ES-I3 (cell line): ENCODE measurements around the gene MYH3.

Experiments used
- H3K36me3 ChIP-seq: 2 replicates; pipeline ENCODE4 v1.6.1; 2013; ENCODE audit warnings: mild to moderate bottlenecking, low read length, control low read depth, moderate library complexity; ENCODE audit not compliant: insufficient read depth
- H3K4me1 ChIP-seq: 2 replicates; pipeline ENCODE4 v1.6.1; 2013; ENCODE audit warnings: mild to moderate bottlenecking, control low read depth, low read length; ENCODE audit not compliant: insufficient read depth
- H3K9ac ChIP-seq: 2 replicates; pipeline ENCODE4 v1.6.1; 2013; ENCODE audit warnings: low read depth, mild to moderate bottlenecking, low read length, moderate library complexity
- H3K9me3 ChIP-seq: 2 replicates; pipeline ENCODE4 v1.6.1; 2013; ENCODE audit warnings: mild to moderate bottlenecking, low read length, moderate library complexity; ENCODE audit not compliant: control insufficient read depth, insufficient read depth

The MYH3 gene

DNA sequence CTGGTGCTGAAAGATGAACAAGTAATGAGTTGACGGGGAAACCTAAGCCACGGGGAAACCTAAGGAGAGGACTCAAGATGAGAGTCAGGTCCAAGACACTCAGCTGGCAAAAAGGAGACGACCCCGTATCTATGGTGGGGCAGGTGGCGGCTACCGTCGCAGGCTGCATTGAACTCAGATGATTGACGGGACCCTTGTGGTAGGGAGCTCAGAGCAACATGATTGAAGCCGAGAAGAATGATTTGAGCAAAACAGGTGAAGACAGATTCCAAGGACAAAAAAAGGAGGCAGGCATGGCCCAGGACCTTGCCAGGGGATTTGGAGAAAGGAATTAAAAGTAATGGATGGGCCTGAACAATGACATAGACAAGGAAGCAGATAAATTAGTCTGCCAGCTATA, 7.5 kb upstream of the MYH3 start:
- H3K4me1 ChIP-seq: no peaks in the 10 kb centered on the region

DNA sequence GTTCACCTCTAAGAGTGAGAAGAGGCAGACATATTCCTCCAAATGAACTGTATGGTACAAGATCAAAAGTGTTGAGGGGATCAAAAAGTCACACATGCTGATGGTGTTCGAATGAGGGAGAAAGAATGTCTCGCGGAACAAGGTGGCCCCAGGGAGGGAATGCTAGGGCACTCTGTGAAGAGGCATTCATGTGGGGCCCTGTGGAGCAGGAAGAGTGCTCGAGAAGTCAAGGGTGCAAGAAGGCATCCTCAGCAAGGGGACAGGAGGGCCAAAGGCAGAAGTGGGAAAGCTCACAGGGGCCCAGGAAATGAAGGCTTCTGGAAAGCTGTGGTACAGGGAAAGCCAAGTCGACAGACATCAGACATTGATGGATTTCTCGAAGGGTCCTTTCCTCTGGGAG, 6.1 kb upstream of the MYH3 start:
- no peak overlapping the region for H3K9ac ChIP-seq
- no peaks in the 10 kb centered on the region for H3K4me1 ChIP-seq
- 0 out of 2 replicates have a peak, but pooled peaks cover 2% of the 10 kb centered on the region for H3K36me3 ChIP-seq
- no peaks in the 10 kb centered on the region for H3K9me3 ChIP-seq

More for the DNA sequence above, 7.5 kb upstream of the MYH3 start:
- Histone ChIP-seq H3K9ac (no peak overlapping the region), H3K36me3 (0 out of 2 replicates have a peak, but pooled peaks cover 2% of the 10 kb centered on the region), H3K9me3 (no peaks in the 10 kb centered on the region)

DNA sequence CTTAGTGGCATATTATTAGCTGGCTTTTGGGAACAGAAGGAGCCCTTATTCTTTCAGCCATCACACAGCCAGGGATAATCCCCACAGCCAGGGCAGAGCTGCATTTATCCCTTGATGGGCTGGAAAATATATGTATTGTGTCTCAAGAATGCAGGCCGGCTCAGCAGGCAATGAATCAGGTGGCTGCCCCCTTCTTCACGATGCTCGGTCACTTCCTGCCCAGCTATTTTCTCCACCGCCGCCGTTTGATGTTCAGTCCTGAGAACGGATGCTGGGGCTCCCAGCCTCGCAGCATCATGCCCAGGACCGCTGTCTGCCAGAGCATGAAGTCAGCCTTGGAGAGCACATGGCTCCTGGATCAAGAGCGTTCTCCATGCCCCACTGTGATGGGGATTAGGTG, 4.3 kb upstream of the MYH3 start:
- no peaks in the 10 kb centered on the region for H3K9me3 ChIP-seq
- no peaks in the 10 kb centered on the region for H3K36me3 ChIP-seq
- H3K9ac ChIP-seq: no peak overlapping the region
- no peaks in the 10 kb centered on the region for H3K4me1 ChIP-seq

DNA sequence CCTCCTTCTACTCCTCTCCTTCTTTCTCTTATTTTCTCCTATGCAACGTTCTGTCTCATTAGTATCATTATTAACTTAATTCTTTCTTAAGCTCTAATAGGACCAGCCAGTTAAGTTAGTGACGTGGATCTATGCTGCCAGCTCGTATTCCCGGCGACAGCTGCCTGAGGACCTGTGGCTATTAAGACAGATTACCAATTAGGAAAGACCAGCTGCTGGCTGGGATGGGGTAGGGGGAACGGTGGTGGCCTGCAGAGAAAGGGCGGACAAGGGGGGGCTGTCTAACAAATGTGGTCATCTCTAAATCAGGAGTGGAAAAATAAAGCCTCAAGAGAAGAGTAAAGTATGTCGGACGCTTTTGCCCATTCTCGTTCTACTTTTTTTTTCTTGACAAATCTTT, 770 bp upstream of the MYH3 start:
- H3K36me3 ChIP-seq: no peaks in the 10 kb centered on the region
- H3K9ac ChIP-seq: no peak overlapping the region
- no peaks in the 10 kb centered on the region for H3K9me3 ChIP-seq
- no peaks in the 10 kb centered on the region for H3K4me1 ChIP-seq

DNA sequence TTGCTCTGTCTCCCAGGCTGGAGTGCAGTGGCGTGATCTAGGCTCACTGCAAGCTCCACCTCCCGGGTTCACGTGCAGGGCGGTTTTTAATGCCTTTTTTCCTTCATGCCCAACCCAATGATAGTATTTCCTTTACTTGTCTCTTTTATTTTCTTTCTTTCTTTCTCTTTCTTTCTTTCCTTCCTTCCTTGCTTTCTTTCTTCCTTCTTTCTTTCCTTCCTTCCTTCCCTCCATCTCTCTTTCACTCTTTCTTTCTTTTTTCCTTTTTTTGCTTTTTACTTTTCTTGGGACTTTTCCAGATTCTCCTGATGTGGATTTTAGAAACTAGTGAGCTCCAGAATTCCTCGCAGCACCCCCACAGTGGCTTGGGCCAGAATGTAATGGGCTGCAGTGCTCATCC, 3.1 kb downstream of the MYH3 start:
- H3K36me3 ChIP-seq: no peaks in the 10 kb centered on the region
- H3K9ac ChIP-seq: no peak overlapping the region
- no peaks in the 10 kb centered on the region for H3K9me3 ChIP-seq
- H3K4me1 ChIP-seq: no peaks in the 10 kb centered on the region

DNA sequence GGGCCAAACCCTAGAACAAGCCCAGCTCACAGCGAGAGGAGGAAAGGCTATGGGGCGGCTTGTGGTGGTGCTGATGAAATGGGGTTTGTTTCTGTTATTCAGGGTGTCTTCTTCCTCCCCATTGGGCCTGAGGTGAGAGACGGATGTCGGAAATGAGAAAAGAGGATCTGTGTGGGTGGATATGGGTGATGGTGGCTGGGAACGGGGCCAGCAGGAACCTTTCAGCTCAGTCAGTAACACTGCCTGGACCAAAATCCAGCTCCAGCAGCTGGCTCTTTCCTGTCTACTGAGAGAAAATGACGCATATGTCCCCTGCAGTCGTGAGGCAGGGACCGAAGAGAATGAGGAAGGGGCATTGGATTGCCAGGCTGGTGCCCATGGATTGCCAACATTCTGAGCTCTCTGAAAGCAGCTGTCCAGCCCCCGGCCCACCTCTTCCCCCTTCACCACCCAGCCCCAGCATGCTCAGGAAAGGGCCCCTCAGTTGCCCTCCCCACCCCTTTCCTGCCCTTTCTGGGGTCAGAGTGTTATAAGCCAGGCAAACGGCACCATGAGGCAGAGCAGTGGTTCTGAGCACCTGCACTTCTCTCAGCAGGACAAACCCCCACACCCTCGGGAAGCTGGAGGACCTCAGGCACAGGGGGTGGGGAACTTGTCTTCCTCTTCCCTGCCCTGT, 4.0 kb downstream of the MYH3 start:
- no peaks in the 10 kb centered on the region for H3K4me1 ChIP-seq

DNA sequence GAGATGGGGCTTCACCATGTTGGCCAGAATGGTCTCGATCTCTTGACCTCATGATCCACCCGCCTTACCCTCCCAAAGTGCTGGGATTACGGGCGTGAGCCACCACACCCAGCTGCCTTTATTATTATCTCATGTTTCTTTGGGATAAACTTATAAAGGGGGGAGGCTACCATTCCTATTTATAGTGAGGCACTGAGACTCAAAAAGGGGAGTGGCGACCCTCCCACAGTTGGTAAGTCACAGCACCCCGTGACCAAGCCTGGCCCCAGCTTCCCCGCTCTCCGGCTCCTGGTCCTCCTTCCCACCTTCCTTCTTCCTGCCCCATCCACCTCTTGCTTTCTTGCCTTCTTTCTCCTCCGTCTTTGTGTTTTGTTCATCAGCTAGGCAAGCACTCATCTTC, 5.2 kb downstream of the MYH3 start:
- Histone ChIP-seq H3K9ac (no peak overlapping the region), H3K36me3 (no peaks in the 10 kb centered on the region), H3K9me3 (no peaks in the 10 kb centered on the region), H3K4me1 (no peaks in the 10 kb centered on the region)

More for the DNA sequence above, 4.0 kb downstream of the MYH3 start:
- Histone ChIP-seq H3K9ac (no peak overlapping the region), H3K36me3 (no peaks in the 10 kb centered on the region), H3K9me3 (no peaks in the 10 kb centered on the region)

DNA sequence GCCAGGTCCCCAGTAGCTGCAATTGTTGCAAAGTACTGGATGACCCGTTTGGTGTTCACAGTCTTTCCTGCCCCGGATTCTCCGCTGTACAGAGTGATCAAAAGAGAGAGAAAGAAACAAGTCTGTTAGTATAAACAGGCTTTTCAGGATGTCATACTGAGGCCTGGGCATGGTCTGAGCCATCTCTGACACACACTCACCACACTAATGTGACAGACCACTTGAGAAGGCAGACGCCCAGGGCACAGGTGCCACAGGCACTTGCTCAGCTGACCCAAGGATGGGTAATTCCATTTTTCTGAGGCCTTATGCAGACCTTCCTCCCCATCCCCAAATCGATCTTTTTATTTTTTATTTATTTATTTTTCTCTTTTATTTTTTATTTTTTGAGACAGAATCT, 7.5 kb downstream of the MYH3 start:
- H3K9me3 ChIP-seq: no peaks in the 10 kb centered on the region
- no peaks in the 10 kb centered on the region for H3K4me1 ChIP-seq
- no peaks in the 10 kb centered on the region for H3K36me3 ChIP-seq

DNA sequence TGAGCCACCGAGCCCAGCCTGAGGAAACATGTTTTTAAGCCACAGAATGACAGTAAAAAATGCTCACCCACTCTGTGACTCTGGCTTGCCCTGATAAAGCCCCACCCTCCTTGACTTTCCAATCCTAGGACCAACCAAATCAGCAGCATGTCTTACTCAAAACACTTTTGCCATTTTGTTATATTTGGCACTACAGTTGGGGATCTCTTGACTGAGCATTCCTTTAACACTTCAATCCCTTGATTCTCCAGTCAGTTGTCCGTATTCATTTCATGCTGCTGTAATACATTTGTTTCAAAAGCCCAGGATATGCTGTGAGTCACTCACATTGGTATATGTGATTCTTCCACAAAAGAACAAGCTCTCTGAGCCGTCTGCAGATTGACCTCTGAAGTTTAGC, 8.2 kb downstream of the MYH3 start:
- H3K4me1 ChIP-seq: no peaks in the 10 kb centered on the region
- no peaks in the 10 kb centered on the region for H3K9me3 ChIP-seq
- H3K36me3 ChIP-seq: no peaks in the 10 kb centered on the region
- H3K9ac ChIP-seq: no peak overlapping the region

More for the DNA sequence above, 7.5 kb downstream of the MYH3 start:
- H3K9ac ChIP-seq: no peak overlapping the region

DNA sequence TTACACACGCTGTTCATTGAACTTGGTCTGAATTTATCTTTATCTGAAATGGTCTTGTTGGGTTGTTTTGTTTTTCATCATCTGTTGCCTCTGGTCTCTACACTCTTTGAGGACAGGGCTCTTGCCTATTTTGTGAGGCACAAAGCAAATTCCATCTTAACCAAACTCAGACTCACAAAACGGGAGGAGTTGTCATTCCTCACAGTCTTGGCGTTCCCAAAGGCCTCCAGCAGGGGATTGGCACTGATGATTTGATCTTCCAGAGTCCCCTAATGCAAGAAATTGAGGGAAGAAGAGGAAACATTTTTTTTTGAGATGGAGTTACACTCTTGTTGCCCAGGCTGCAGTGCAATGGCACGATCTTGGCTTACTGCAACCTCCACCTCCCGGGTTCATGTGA, 8.7 kb downstream of the MYH3 start:
- Histone ChIP-seq H3K9me3 (no peaks in the 10 kb centered on the region), H3K36me3 (no peaks in the 10 kb centered on the region), H3K4me1 (no peaks in the 10 kb centered on the region), H3K9ac (no peak overlapping the region)

DNA sequence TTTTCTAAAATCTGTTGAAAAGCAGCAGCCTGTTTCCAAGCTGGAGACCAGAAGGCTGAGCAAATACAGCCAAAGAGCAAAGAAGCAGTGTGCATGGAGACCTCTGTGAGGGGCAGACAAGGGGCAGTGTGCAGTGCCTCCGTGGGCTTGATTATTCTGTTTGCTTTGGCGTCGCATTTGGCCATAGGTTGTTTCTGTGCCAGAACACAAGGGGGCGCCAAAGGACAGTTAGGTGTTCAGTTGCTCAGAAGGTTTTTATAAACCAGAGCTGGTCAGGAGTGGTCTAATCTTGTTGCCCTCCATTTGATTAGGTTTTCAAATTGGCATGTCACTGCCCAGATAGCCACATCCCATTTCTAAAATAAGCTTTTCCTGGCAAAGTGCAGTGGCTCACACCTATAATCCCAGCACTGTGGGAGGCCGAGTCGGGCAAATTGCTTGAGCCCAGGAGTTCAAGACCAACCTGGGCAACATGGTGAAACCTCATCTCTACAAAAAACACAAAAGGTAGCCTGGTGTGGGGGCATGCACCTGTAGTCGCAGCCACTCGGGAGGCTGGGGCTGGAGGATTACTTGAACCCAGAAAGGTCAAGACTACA, 10.6 kb downstream of the MYH3 start:
- Histone ChIP-seq H3K36me3 (no peaks in the 10 kb centered on the region), H3K4me1 (no peaks in the 10 kb centered on the region), H3K9ac (no peak overlapping the region), H3K9me3 (no peaks in the 10 kb centered on the region)

DNA sequence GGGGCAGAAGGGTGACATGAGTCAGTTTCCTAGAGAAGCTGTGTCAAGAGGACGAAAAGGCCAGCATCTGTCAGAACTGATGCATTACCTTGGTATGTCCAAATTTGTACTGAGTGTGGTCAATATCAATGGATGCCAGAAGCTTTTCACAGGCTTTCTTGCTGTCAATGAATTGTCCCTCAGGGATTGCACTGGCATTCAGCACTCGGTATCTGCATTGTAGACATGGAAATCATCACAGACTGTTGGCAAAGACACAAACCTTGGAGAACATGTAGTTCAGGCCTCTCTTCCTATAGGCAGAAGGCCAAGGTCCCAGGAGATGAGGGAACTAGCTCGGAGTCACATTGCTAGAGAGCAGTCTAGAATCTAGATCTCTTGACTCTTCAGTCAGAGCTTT, 16.6 kb downstream of the MYH3 start:
- no peak overlapping the region for H3K9ac ChIP-seq

DNA sequence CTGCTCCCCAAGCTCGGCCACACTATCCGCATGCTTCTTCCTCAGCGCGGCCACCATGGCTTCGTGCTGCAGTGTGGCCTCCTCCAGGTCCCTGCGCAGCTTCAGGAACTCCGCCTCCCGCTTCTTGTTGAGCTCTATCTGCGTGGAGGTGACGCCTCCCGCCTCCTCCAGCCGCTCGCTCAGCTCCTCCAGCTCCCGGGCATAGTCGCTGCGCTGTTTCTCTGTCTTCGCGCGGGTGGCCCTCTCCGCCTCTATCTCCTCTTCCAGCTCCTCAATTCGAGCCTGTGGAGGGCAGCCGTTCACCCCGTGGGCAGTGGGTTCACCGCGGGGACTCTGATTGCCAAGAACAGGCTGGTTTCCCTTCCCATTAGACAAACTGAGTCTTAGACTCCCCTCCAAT, 19.0 kb downstream of the MYH3 start:
- H3K4me1 ChIP-seq: no peaks in the 10 kb centered on the region
- H3K36me3 ChIP-seq: no peaks in the 10 kb centered on the region
- H3K9ac ChIP-seq: no peak overlapping the region
- no peaks in the 10 kb centered on the region for H3K9me3 ChIP-seq

More for the DNA sequence above, 16.6 kb downstream of the MYH3 start:
- H3K36me3 ChIP-seq: no peaks in the 10 kb centered on the region
- no peaks in the 10 kb centered on the region for H3K9me3 ChIP-seq
- H3K4me1 ChIP-seq: no peaks in the 10 kb centered on the region

DNA sequence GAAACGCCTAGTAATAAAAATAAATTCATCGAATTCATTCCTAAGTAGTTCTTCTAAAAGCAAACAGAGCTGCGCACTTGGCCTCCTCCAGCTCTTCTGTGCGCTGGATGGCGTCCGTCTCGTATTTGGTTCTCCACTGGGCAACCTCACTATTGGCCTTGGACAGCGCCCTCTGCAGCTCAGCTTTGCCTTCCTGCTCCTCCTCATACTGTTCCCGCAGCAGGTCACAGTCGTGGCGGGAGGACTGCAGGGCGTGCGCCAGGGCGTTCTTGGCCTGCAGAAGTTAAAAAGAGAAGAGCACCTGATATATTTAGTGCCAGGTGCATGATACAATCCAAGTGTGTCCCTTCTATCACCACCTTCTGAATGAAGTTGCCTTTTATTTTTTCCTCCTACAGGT, 21.8 kb downstream of the MYH3 start:
- H3K36me3 ChIP-seq: no peaks in the 10 kb centered on the region

DNA sequence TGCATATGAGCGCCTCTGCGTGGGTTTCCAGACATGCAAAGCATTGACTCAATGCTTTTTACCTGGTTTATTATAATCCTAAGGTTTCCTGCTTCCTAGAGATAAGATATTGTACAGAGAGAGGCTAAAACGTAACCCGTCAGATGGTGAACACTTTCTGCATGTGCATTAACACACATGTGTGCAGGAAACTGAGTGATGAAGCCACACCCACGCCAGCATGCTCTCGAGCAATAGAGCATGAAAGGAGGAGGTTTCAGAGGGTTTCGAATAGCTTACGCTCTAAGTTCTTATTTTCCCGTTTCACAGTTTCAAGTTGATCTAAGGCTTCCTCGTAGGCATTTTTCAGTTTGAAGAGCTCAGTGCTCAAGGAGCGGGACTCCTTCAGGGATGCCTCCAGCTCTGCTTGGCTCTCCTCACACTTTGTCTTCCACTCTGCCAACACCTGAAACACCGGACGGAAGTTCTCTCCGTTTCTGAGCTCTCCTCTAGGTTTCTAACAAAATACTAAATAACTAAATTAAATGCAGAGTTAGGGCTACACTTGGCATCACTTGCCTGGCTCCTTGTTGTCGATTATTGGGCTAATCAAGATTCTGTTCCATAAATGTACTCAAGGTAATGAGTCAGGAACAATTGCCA, 23.2 kb downstream of the MYH3 start:
- Histone ChIP-seq H3K9me3 (no peaks in the 10 kb centered on the region), H3K36me3 (no peaks in the 10 kb centered on the region)

More for the DNA sequence above, 21.8 kb downstream of the MYH3 start:
- no peaks in the 10 kb centered on the region for H3K4me1 ChIP-seq
- no peak overlapping the region for H3K9ac ChIP-seq
- no peaks in the 10 kb centered on the region for H3K9me3 ChIP-seq

More for the DNA sequence above, 23.2 kb downstream of the MYH3 start:
- H3K9ac ChIP-seq: no peak overlapping the region
- H3K4me1 ChIP-seq: no peaks in the 10 kb centered on the region
